ENCODE results near the gene SLC35F6.
"Not testable (repeated sequence)": the region's sequence is repeated elsewhere in the genome, so short reads cannot be mapped to it uniquely, and the experiment has no call there.

The SLC35F6 gene

DNA sequence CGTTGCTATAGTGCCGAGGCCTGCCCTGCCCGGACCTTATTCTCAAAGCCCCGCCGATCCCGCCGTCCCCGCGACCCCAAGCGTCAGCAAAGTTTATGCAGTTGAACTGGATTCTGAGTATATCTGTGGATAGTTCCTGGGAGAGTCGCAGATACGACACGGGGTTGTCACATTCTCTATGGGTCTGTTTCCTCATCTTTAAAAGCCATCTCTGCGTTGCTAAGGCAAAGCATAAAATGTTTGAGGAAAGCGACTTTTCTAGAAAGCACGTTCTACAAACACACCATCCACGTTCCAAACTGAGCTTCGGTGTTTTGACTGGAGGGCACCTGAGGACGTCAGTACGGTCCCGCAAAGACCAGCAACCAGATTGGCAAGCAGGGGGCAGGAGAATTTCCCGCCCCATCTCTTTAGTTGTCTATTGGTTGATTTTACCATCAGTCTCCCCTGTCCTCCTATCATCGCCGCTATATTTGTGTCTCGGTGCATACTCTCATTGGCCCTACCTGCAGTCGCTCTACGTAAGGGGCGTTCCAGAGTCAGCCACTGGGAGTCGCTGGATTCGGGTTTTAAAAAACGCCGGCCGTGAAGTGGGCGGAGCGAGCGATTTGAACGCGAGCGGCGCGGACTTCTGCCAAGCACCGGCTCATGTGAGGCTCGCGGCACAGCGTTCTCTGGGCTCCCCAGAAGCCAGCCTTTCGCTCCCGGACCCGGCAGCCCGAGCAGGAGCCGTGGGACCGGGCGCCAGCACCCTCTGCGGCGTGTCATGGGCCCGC lies 21.5 kb downstream of the SLC35F6 start, which contains the start of gene CENPA:
CENPA (plus strand) TSS at position 626 of the 776 bp plus-strand sequence; CDS start at position 767, 141 bp downstream.
- Histone ChIP-seq H3K27me3 (replicated peaks) (no peaks in the 10 kb centered on the region), H3K36me3 (replicated peaks) (peaks cover 5% of the 10 kb centered on the region), H3K27ac (peak within 1 kb of the TSS; percentile 58), H3K4me3 (ENCODE audit: low read depth, low read length) (peak within 1 kb of the TSS; percentile 75)
- in situ Hi-C loops (cut with HindIII; ENCODE audit: low pct_ligation_motif_present, low sequenced_read_pairs): no loop called here
- peak; percentile 100 for DNase-seq
- TF ChIP-seq, protein P1, sequence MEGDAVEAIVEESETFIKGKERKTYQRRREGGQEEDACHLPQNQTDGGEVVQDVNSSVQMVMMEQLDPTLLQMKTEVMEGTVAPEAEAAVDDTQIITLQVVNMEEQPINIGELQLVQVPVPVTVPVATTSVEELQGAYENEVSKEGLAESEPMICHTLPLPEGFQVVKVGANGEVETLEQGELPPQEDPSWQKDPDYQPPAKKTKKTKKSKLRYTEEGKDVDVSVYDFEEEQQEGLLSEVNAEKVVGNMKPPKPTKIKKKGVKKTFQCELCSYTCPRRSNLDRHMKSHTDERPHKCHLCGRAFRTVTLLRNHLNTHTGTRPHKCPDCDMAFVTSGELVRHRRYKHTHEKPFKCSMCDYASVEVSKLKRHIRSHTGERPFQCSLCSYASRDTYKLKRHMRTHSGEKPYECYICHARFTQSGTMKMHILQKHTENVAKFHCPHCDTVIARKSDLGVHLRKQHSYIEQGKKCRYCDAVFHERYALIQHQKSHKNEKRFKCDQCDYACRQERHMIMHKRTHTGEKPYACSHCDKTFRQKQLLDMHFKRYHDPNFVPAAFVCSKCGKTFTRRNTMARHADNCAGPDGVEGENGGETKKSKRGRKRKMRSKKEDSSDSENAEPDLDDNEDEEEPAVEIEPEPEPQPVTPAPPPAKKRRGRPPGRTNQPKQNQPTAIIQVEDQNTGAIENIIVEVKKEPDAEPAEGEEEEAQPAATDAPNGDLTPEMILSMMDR (IDR thresholded peaks at IDR 0.05; ENCODE audit: low read depth, low read length, missing control alignments): peak; percentile 18

DNA sequence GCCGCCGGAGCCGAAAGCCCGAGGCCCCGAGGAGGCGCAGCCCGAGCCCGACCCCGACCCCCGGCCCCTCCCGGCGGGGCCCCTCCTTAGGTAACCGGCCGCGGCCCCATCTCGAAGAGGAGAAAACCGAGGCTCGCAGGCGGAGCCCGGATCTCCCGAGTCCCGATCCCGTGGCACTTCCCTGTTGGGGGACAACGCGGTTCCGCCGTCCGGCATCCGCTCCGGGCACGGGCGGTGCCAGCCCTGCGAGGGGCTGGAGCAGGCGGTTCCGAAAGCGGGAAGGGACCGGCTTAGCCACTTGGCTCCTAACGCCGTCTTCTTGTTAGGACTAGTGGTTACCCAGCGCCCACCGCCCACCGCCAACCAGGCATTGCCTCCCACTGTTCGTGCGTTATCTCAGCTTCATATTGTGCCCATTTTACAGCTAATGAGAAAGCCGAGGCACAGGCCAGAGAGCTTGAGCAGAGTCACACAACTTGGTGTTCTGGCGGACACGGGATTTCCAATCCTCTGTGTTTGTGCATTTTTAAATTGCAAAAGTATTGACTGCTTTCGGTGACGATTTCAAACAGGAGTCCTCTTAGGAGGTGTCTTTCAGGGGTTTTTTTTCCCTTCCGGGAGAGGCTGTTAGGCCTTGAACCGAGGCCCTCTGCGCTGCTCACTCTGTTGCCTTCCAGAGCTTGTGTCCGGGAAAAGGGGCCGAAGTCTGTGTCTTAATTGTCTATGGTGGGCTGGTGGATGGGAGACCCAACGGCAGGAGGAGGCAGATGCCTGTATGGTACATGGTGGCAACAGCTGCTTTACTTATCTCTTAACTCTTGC lies 22.3 kb downstream of the SLC35F6 start:
- TF ChIP-seq, protein P1 (IDR thresholded peaks at IDR 0.05; ENCODE audit: low read depth, low read length, missing control alignments): no peak
- DNase-seq: no peak
- no peaks in the 10 kb centered on the region for H3K27me3 ChIP-seq (replicated peaks)

GRCh38 chr2:26792720-26793119 lies 28.6 kb downstream of the SLC35F6 start:
- no peak overlapping the region for H3K27ac ChIP-seq
- H3K36me3 ChIP-seq (replicated peaks): no peaks in the 10 kb centered on the region
- no peak overlapping the region for H3K4me3 ChIP-seq (ENCODE audit: low read depth, low read length)
- H3K27me3 ChIP-seq (replicated peaks): no peaks in the 10 kb centered on the region
- no peak for DNase-seq
- TF ChIP-seq, protein P1 (IDR thresholded peaks at IDR 0.05; ENCODE audit: low read depth, low read length, missing control alignments): no peak
- in situ Hi-C loops (cut with HindIII; ENCODE audit: low pct_ligation_motif_present, low sequenced_read_pairs): no loop called here

More for the DNA sequence above, 22.3 kb downstream of the SLC35F6 start:
- Histone ChIP-seq H3K4me3 (ENCODE audit: low read depth, low read length) (peak overlapping the region; percentile 75), H3K27ac (peak overlapping the region; percentile 5), H3K36me3 (replicated peaks) (peaks cover 2% of the 10 kb centered on the region)
- in situ Hi-C loops (cut with HindIII; ENCODE audit: low pct_ligation_motif_present, low sequenced_read_pairs): no loop called here

DNA sequence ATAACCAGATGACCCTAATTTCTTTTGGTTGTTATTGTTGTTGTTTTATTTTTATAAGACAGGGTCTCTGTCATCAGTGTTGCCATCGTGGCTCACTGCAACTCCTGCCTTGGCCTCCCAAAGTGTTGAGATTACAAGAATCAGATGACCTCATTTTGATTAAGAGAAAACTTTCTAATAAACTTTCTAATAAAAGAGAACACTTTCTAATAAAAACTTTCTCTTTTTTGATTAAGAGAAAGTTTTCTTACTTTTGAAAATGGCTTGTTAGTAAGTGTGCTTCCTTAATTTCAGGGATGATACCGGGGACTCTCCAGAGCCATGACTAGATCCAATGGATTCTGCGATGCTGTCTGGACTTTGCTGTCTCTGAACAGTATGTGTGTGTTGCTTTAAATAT lies 29.4 kb downstream of the SLC35F6 start:
- Histone ChIP-seq H3K4me3 (ENCODE audit: low read depth, low read length) (no peak overlapping the region), H3K27ac (no peak overlapping the region), H3K27me3 (replicated peaks) (no peaks in the 10 kb centered on the region), H3K36me3 (replicated peaks) (no peaks in the 10 kb centered on the region)
- in situ Hi-C loops (cut with HindIII; ENCODE audit: low pct_ligation_motif_present, low sequenced_read_pairs): no loop called here
- TF ChIP-seq, protein P1 (IDR thresholded peaks at IDR 0.05; ENCODE audit: low read depth, low read length, missing control alignments): no peak
- no peak for DNase-seq

GRCh38 chr2:26795135-26795534 lies 31.1 kb downstream of the SLC35F6 start:
- in situ Hi-C loops (cut with HindIII; ENCODE audit: low pct_ligation_motif_present, low sequenced_read_pairs); H3K27me3 ChIP-seq (replicated peaks); DNase-seq; H3K27ac ChIP-seq; H3K4me3 ChIP-seq (ENCODE audit: low read depth, low read length); H3K36me3 ChIP-seq (replicated peaks): not testable (repeated sequence)

GRCh38 chr2:26801328-26801727 lies 37.2 kb downstream of the SLC35F6 start:
- H3K27ac ChIP-seq: no peak overlapping the region
- in situ Hi-C loops (cut with HindIII; ENCODE audit: low pct_ligation_motif_present, low sequenced_read_pairs): no loop called here
- TF ChIP-seq, protein P1 (IDR thresholded peaks at IDR 0.05; ENCODE audit: low read depth, low read length, missing control alignments): no peak
- H3K27me3 ChIP-seq (replicated peaks): no peaks in the 10 kb centered on the region
- no peak overlapping the region for H3K4me3 ChIP-seq (ENCODE audit: low read depth, low read length)
- no peak for DNase-seq
- H3K36me3 ChIP-seq (replicated peaks): no peaks in the 10 kb centered on the region
